Bronchial epithelial cell (primary cell): ENCODE data around the gene TMEM132C. TPM values are rescaled to one million over a fixed set of nuclear protein-coding genes. Genes with fewer than 3 reads are reported as not detected.

ENCODE experiments used
- DNase-seq: peaks from one replicate; pipeline ENCODE4 v3.0.0-alpha.2; 2010; ENCODE audit warnings: low read depth
- FAIRE-seq: peaks from 2 replicates; lab custom pipeline; 2011; peaks lifted over from hg19 to GRCh38; lab: Jason Lieb, UNC
- H3K27me3 ChIP-seq: 2 replicates; pipeline ENCODE4 v1.5.1; 2011; ENCODE audit warnings: low read length; ENCODE audit not compliant: control insufficient read depth, insufficient read depth
- H3K36me3 ChIP-seq: 2 replicates; pipeline ENCODE4 v1.5.1; 2011; ENCODE audit warnings: low read length; ENCODE audit not compliant: control insufficient read depth, insufficient read depth
- H3K4me3 ChIP-seq: 2 replicates; pipeline ENCODE4 v1.5.1; 2011; ENCODE audit warnings: mild to moderate bottlenecking, low read depth, low read length, control low read depth
- total RNA-seq: library from RNA; depleted of rRNA; stranded (reverse); fragments of >200 nt; gene quantifications from 2 replicates; pipeline ENCODE4 v1.2.1, GENCODE V29; 2014
- TF ChIP-seq, protein P1 (sequence below): IDR thresholded peaks from 2 replicates; pipeline ENCODE4 v1.5.1; 2011; ENCODE audit warnings: mild to moderate bottlenecking, moderate library complexity, low read length, control low read depth, inconsistent platforms; ENCODE audit not compliant: insufficient read depth, severe bottlenecking

Gene TMEM132C
- total RNA-seq, 1 donor from 2014 or later, result not detected

DNA sequence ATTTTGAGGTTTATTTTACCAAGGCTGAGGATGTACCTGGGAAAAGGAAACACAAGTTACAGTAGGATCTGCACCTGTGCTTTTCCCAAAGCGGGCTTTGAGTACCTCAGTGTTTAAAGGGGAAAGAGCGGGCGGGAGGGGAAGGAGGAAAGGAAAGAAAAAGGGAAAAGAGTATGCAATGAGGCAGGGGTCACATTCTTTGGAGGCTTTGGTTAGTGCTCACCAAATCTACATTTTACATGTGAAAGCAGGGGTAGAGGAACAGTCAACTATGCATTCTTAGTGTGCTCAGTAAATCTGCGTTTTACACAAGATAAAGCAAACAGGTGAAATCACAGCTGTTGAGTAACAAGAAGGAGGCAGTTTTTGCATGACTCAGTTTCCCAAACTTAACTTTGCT, 242.2 kb downstream of the TMEM132C start:
- TF ChIP-seq, protein P1, sequence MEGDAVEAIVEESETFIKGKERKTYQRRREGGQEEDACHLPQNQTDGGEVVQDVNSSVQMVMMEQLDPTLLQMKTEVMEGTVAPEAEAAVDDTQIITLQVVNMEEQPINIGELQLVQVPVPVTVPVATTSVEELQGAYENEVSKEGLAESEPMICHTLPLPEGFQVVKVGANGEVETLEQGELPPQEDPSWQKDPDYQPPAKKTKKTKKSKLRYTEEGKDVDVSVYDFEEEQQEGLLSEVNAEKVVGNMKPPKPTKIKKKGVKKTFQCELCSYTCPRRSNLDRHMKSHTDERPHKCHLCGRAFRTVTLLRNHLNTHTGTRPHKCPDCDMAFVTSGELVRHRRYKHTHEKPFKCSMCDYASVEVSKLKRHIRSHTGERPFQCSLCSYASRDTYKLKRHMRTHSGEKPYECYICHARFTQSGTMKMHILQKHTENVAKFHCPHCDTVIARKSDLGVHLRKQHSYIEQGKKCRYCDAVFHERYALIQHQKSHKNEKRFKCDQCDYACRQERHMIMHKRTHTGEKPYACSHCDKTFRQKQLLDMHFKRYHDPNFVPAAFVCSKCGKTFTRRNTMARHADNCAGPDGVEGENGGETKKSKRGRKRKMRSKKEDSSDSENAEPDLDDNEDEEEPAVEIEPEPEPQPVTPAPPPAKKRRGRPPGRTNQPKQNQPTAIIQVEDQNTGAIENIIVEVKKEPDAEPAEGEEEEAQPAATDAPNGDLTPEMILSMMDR, result no peak
- no peak for FAIRE-seq
- Histone ChIP-seq H3K4me3 (no peak overlapping the region), H3K27me3 (no peaks in the 10 kb centered on the region), H3K36me3 (no peaks in the 10 kb centered on the region)
- no peak for DNase-seq

- Histone ChIP-seq H3K27me3 (no peaks in the 10 kb centered on the region), H3K4me3 (no peak overlapping the region), H3K36me3 (no peaks in the 10 kb centered on the region)
- TF ChIP-seq, protein P1, result no peak
- FAIRE-seq (no peak), DNase-seq (no peak)
These were observed 243.5 kb downstream of the TMEM132C start for GRCh38 chr12:128510511-128510910.

DNA sequence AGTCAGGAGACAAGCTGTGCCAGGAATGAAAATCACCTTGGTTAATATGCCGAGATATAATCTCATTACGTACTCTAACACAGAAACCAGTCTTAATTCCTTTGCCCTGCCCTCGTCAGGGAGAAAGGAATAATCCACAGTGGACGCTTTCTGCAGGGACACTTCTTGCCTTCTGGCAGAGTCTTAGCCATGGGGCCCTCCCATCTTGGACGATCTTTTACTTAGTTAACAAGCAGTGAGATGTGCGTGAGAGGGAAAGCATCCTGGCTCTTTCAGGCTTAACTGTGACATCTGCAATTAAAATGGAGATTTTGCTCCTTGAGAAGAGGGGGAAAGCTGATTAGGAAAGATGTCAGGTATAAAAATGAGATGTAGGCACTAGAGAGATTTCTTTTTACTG, 246.4 kb downstream of the TMEM132C start:
- DNase-seq (no peak), FAIRE-seq (no peak)
- no peaks in the 10 kb centered on the region for H3K36me3 ChIP-seq
- no peak overlapping the region for H3K4me3 ChIP-seq
- TF ChIP-seq, protein P1, result no peak
- no peaks in the 10 kb centered on the region for H3K27me3 ChIP-seq

- TF ChIP-seq, protein P1, result no peak
- DNase-seq (no peak), FAIRE-seq (no peak)
These were observed 246.9 kb downstream of the TMEM132C start for GRCh38 chr12:128513831-128514230.

GRCh38 chr12:128518644-128519043, 251.7 kb downstream of the TMEM132C start:
- DNase-seq (no peak), FAIRE-seq (no peak)
- TF ChIP-seq, protein P1, result no peak
- H3K36me3 ChIP-seq, result no peaks in the 10 kb centered on the region
- no peaks in the 10 kb centered on the region for H3K27me3 ChIP-seq
- H3K4me3 ChIP-seq, result no peak overlapping the region

More at GRCh38 chr12:128513831-128514230, 246.9 kb downstream of the TMEM132C start:
- H3K27me3 ChIP-seq, result no peaks in the 10 kb centered on the region
- no peaks in the 10 kb centered on the region for H3K36me3 ChIP-seq
- no peak overlapping the region for H3K4me3 ChIP-seq

DNA sequence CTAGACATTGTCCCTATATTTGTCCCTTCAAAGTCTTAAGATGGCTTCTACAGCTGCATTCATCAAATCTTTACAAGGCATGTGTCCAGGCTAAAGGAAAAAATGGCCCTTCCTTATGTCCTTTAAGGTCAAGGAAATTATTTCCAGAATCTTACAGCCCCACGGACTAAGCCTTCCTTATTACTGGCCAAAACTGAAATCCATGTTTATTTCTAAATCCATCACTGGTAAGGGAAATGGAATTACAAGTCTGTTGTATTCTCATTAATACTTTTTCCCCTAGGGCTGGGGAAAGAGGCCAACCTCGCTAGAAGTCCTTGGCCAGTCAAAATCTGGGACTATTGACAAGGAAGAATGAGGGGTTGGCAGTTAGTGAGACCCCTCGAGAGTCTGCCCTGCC, 252.5 kb downstream of the TMEM132C start:
- TF ChIP-seq, protein P1, result no peak
- Histone ChIP-seq H3K4me3 (no peak overlapping the region), H3K27me3 (no peaks in the 10 kb centered on the region), H3K36me3 (no peaks in the 10 kb centered on the region)
- DNase-seq, result no peak
- FAIRE-seq, result no peak
